Sigmoid colon (tissue), 4 donors: ENCODE data around the gene DCST1.

Experiments used
- CTCF ChIP-seq, 4 experiments: fragments of 450-650 bp in 3 of 4; fragments of 200-600 bp in 1 of 4; IDR thresholded peaks; one replicate each; pipeline ENCODE4 v1.5.1; 2016 to 2019; ENCODE audit warnings: antibody characterized with exemption in 4 of 4, mild to moderate bottlenecking in 3 of 4, moderate library complexity in 2 of 4
- EP300 ChIP-seq, 4 donors: sonication (generic); formaldehyde crosslinking; IDR thresholded peaks; one replicate each; pipeline ENCODE4 v1.6.1; 2017; ENCODE audit warnings: antibody characterized with exemption in 4 of 4
- POLR2A ChIP-seq, 2 donors: fragments of 450-650 bp; IDR thresholded peaks; one replicate each; pipeline ENCODE4 v1.6.1; 2016; ENCODE audit warnings: antibody characterized with exemption in 2 of 2, mild to moderate bottlenecking in 2 of 2, moderate library complexity in 2 of 2
- POLR2AphosphoS5 ChIP-seq, 4 donors: sonication (generic); formaldehyde crosslinking; IDR thresholded peaks; one replicate each; pipeline ENCODE4 v1.6.1; 2017; ENCODE audit warnings: antibody characterized with exemption in 4 of 4

GRCh38 chr1:155030243-155030795 is 3.3 kb upstream of the DCST1 start:
- TF ChIP-seq CTCF (IDR thresholded peaks at IDR 0.05) (no peak), POLR2AphosphoS5 (IDR thresholded peaks at IDR 0.05) (no peak), EP300 (IDR thresholded peaks at IDR 0.05) (no peak), POLR2A (IDR thresholded peaks at IDR 0.05) (no peak)
